Activated CD4-positive, alpha-beta T cell treated with anti-CD3 and anti-CD28 coated beads for 36 hours (primary cell): Measurements from ENCODE around the gene SPATA6. TPM values are rescaled to one million over a fixed set of nuclear protein-coding genes. Genes with fewer than 3 reads are reported as not detected.
"Not testable (repeated sequence)": the region's sequence is repeated elsewhere in the genome, so short reads cannot be mapped to it uniquely, and the experiment has no call there.

Experiments
- ATAC-seq: fragments of 200-7000 bp; cut with Tn5 transposase; one replicate; pipeline ENCODE4 v1.10.0; 2021; ENCODE audit warnings: mild to moderate bottlenecking, moderate library complexity
- CTCF ChIA-PET: fragments of 350-600 bp; sonication (Branson Sonifier 250); formaldehyde crosslinking; loops from one replicate; lab custom pipeline; 2021; ENCODE audit warnings: antibody characterized with exemption; lab: Charles Lee
- POLR2A ChIA-PET: fragments of 350-600 bp; sonication (Branson Sonifier 250); formaldehyde crosslinking; loops from one replicate; lab custom pipeline; 2021; ENCODE audit warnings: antibody characterized with exemption, inconsistent platforms; lab: Charles Lee
- DNase-seq: peaks from one replicate; pipeline ENCODE4 v3.0.0-alpha.2; 2020
- H3K27ac Mint-ChIP-seq: one replicate; pipeline ENCODE4 v1.8.0; 2021; ENCODE audit warnings: mixed read lengths
- H3K27me3 Mint-ChIP-seq: one replicate; pipeline ENCODE4 v1.8.0; 2021; ENCODE audit warnings: mixed read lengths
- H3K36me3 Mint-ChIP-seq: one replicate; pipeline ENCODE4 v1.8.0; 2021; ENCODE audit warnings: low read depth, mixed read lengths
- H3K4me1 Mint-ChIP-seq: one replicate; pipeline ENCODE4 v1.8.0; 2021; ENCODE audit warnings: mixed read lengths
- H3K4me3 Mint-ChIP-seq: one replicate; pipeline ENCODE4 v1.8.0; 2021; ENCODE audit warnings: mild to moderate bottlenecking, moderate library complexity, mixed read lengths
- H3K9me3 Mint-ChIP-seq: one replicate; pipeline ENCODE4 v1.8.0; 2021; ENCODE audit warnings: low read depth, mixed read lengths
- intact Hi-C, 2 experiments: fragments of 100-400 bp; cut with DNase I in 1 of 2; cut with micrococcal nuclease in 1 of 2; formaldehyde crosslinking; loops; one replicate each; pipeline versions ENCODE4 v1.14.2 to v1.15.1; 2022 to 2024; cut with DNase I, micrococcal nuclease
- total RNA-seq, 2 experiments: library from RNA; stranded (reverse); gene quantifications; one replicate each; pipeline ENCODE4 v1.2.3, GENCODE V29; 2021

SPATA6 gene
- total RNA-seq, 2 experiments from 2014 or later, result 2.8 to 3.3 TPM

DNA sequence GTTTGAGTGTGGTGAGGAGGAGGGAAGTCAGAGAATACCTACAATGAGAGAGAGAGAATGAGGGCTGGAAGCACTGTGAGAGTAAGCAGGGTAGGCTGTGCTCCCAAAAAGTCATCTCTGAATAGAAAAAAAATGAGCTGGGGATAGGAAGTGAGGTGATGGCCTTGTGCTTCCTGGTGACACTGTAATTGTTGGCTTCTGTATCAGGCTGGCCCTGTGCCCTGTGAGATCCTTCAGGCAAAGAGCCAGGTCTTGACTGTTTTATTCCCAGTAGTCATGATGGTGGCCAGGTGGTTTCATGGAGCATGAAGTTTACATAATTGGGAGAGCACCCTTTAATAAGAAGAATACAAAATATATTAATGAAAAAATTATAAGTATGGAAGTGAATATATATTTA is 20.4 kb upstream of the SPATA6 start:
- H3K36me3 Mint-ChIP-seq, result no peaks in the 10 kb centered on the region
- ATAC-seq (no peak), DNase-seq (no peak)
- H3K27me3 Mint-ChIP-seq, result no peaks in the 10 kb centered on the region
- no peak overlapping the region for H3K4me3 Mint-ChIP-seq
- POLR2A ChIA-PET, result no interaction called here
- CTCF ChIA-PET, result no interaction called here
- intact Hi-C loops, result no loop called here
- H3K4me1 Mint-ChIP-seq, result no peaks in the 10 kb centered on the region
- no peaks in the 10 kb centered on the region for H3K9me3 Mint-ChIP-seq
- no peak overlapping the region for H3K27ac Mint-ChIP-seq

DNA sequence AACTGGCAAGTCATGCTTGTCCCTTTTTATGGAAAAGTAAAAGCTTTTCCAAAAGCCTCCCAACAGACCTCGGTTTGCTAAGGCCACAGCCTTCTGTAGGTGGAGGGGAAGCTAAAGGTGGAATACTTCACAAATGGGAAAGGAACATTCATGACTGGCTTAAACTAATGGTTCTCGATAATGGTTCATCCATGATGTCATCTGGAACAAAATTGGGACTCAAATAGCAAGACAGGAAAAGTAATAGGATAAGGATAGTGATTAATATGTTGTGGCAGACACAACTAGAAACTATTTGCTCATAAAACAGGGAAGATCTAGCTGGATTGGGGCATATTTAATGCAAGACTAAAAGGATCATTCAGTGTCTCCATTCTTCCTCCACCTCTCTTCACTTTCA is 16.7 kb upstream of the SPATA6 start:
- CTCF ChIA-PET, result interaction anchor here (0.9 kb wide), 1 partner anchor 9 kb away, joined by 4 read pairs; no protein-coding TSS in a partner anchor
- no peaks in the 10 kb centered on the region for H3K4me1 Mint-ChIP-seq

DNA sequence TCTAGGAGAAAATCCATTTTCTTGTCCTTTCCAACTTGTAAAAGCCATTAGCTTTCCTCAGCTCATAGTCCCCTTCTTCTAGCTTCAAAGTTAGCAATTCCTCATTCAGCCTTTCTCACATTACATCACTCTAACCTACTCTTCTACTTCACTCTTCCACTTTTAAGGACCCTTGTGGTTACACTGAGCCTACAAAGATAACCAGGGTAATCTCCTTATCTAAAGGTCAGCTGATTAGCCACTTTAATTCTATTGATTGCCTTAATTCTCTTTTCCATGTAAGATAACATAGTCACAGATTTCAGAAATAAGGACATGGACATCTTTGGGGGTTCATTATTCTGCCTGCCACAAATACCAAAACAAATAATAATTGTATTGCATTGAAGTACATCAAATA is 8.5 kb upstream of the SPATA6 start:
- H3K27ac Mint-ChIP-seq, result no peak overlapping the region
- peaks cover 2% of the 10 kb centered on the region for H3K27me3 Mint-ChIP-seq
- no peak for DNase-seq
- ATAC-seq, result no peak
- no peak overlapping the region for H3K4me3 Mint-ChIP-seq
- no peaks in the 10 kb centered on the region for H3K9me3 Mint-ChIP-seq
- ChIA-PET POLR2A (interaction anchor here (0.7 kb wide), 1 partner anchor 1581 kb away, joined by 3 read pairs; no protein-coding TSS in a partner anchor), CTCF (no interaction called here)
- intact Hi-C loops, result no loop called here
- no peaks in the 10 kb centered on the region for H3K4me1 Mint-ChIP-seq
- H3K36me3 Mint-ChIP-seq, result no peaks in the 10 kb centered on the region

More for the DNA sequence above, 16.7 kb upstream of the SPATA6 start:
- DNase-seq (no peak), ATAC-seq (no peak)
- POLR2A ChIA-PET, result no interaction called here
- H3K27ac Mint-ChIP-seq, result no peak overlapping the region
- no peaks in the 10 kb centered on the region for H3K9me3 Mint-ChIP-seq
- no peak overlapping the region for H3K4me3 Mint-ChIP-seq
- no peaks in the 10 kb centered on the region for H3K36me3 Mint-ChIP-seq
- H3K27me3 Mint-ChIP-seq, result no peaks in the 10 kb centered on the region
- intact Hi-C loops, result no loop called here

DNA sequence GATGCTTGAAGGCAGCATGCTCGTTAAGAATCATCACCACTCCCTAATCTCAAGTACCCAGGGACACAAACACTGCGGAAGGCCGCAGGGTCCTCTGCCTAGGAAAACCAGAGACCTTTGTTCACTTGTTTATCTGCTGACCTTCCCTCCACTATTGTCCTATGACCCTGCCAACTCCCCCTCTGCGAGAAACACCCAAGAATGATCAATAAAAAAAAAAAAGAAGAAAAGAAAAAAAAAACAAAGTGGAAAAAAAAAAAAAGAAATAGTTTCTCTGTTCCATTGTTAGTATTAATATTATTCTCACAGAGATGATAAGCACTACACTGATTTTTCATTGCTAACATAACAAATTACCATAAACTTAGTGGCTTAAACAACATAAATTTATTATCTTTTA is 8.0 kb upstream of the SPATA6 start:
- H3K4me3 Mint-ChIP-seq, H3K9me3 Mint-ChIP-seq, DNase-seq, POLR2A ChIA-PET, H3K27me3 Mint-ChIP-seq, CTCF ChIA-PET, H3K4me1 Mint-ChIP-seq, H3K27ac Mint-ChIP-seq, intact Hi-C loops, H3K36me3 Mint-ChIP-seq, ATAC-seq: not testable (repeated sequence)

DNA sequence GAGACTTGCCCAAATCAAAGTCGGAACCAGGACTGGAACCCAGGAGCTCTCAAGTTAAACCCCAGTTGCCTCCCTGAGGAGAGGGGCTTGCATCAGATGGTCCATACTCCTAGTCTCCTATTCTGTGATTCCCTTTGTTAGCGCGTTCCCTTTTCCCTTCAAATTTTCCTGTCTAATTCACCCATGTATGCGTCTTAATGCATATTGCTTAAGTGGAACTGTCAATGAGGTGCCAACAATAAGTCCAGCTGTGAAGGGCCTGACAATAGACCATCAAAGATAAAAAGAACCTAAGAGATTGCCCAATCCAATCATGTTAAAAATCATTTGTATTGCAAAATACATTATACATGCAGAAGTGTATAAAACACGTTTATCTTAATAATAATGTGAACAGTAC is 634 bp upstream of the SPATA6 start:
- ChIA-PET POLR2A (no interaction called here), CTCF (interaction anchor here (0.9 to 1.1 kb wide), 3 partner anchors 25 to 39 kb away, joined by 3 to 5 read pairs (median 3); no protein-coding TSS in a partner anchor)
- DNase-seq (no peak), ATAC-seq (no peak)
- Mint-ChIP-seq H3K4me1 (peaks cover 21% of the 10 kb centered on the region), H3K9me3 (no peaks in the 10 kb centered on the region), H3K27me3 (peaks cover 8% of the 10 kb centered on the region), H3K4me3 (peak overlapping the region; percentile 78), H3K36me3 (no peaks in the 10 kb centered on the region), H3K27ac (peak overlapping the region; percentile 49)
- intact Hi-C loops, result loop anchor here in 1 of 2 experiments (5.0 kb wide), 3 partner anchors 305 to 1140 kb away; partner anchors contain the start of genes BEND5, CMPK1 and FOXD2

DNA sequence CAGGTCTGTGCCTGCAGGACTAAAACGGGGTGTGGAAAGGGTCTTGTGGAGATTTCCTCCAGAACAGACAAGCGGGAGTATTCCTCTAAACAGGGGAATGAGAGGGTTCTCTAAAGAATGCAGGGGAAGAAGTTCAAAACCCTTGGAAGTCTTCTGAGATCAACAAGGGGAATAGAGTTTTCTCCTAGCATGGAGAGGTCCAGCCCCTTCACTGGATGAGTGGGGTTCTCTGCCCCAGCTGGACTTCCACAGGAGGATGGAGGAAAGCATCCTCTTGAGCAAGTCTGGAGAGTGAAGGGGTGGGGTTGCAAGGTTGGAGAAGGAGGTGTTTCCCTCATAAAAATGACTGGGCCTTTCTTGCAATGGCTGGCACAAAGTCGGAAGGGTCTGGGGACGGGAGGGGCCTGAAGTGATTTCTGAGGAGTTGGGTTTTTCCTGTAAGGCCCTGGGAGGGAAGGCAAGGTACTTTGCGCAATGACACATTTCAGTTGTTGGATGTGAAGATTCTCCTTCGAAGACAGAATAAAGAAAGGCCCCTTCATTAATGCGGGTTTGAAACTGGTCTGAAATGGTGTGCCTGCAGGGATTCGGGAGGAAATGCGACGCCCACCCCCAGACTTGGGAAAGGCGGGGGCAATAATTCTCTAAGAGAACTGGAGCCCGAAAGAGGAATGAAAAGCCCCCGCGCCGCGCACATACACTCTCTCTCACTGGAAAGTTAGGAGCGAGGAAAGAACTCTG is 884 bp downstream of the SPATA6 start:
- peaks cover 8% of the 10 kb centered on the region for H3K27me3 Mint-ChIP-seq
- DNase-seq (no peak), ATAC-seq (no peak)
- H3K36me3 Mint-ChIP-seq, result no peaks in the 10 kb centered on the region
- ChIA-PET POLR2A (no interaction called here), CTCF (no interaction called here)
- H3K4me1 Mint-ChIP-seq, result peaks cover 27% of the 10 kb centered on the region
- H3K4me3 Mint-ChIP-seq, result peak overlapping the region; percentile 78
- intact Hi-C loops, result loop anchor here in 1 of 2 experiments (5.0 kb wide), 3 partner anchors 306 to 1139 kb away; partner anchors contain the start of genes BEND5, CMPK1 and FOXD2
- peak overlapping the region; percentile 15 for H3K27ac Mint-ChIP-seq
- H3K9me3 Mint-ChIP-seq, result no peaks in the 10 kb centered on the region

DNA sequence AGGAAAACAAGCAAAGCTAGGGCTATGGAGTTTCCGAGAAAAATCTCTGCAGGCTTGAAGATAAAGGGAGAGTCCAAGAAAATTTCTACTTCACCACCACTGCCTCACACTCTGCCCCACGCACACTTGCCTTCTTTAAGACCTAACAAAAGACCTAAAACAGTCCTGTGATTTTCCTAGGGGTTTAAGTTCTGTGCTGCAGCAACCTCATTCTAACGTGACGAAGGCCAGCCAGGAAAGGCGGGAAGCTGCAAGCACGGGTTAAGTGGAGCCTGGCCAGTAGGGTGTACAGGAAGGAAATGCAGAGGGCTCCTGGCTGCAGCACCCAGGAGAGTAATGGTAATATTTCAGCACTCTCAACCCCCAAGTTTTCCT is 1.5 kb downstream of the SPATA6 start:
- Mint-ChIP-seq H3K4me1 (peaks cover 27% of the 10 kb centered on the region), H3K9me3 (no peaks in the 10 kb centered on the region), H3K27me3 (peaks cover 8% of the 10 kb centered on the region), H3K4me3 (peak overlapping the region; percentile 78), H3K27ac (no peak overlapping the region), H3K36me3 (no peaks in the 10 kb centered on the region)
- POLR2A ChIA-PET, result no interaction called here
- DNase-seq (no peak), ATAC-seq (no peak)
- intact Hi-C loops, result loop anchor here in 1 of 2 experiments (5.0 kb wide), 3 partner anchors 307 to 1138 kb away; partner anchors contain the start of genes BEND5, CMPK1 and FOXD2
- CTCF ChIA-PET, result no interaction called here

DNA sequence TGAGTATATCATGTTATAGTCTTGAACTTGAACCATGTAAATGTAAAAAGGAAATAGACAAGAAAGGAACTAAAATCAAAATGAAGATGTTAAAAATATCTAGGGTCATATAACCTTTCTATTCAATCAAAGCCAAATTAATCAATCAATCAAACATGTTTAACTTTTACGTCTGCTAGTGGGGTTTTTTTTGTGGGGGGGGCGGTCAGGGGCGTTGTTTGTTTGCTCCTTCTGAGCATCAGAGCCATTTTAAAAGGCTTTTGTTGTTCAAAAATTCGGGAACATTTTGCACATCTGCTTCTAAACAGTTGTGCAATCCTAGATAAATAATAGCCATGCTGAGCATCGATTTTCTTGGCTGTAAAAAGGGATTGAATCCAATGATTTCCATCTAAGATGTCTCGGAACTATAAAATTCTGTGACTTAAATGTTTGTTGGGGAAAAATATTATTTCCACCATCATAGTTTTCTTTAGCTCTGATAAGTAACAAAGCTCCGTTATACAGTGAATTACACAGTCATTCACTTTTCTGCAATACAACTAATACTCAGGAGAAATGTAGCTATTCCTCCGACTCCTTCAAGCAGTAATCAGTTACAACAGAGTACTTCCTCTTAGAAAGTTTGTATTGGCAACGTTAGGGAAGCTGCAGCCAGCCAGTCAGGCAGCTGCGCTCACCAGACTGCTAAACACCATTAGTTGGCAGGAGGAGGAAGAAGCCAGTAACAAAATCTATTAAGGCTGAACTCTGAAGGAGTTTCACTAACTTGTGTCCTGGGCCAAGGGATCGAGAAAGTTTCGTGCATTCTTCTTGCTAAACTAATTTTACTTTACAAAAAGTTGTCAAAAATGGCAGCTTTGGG is 2.2 kb downstream of the SPATA6 start:
- no peak overlapping the region for H3K27ac Mint-ChIP-seq
- intact Hi-C loops, result loop anchor here in 1 of 2 experiments (5.0 kb wide), 3 partner anchors 307 to 1138 kb away; partner anchors contain the start of genes BEND5, CMPK1 and FOXD2
- peaks cover 8% of the 10 kb centered on the region for H3K27me3 Mint-ChIP-seq
- DNase-seq (no peak), ATAC-seq (no peak)
- no peak overlapping the region for H3K4me3 Mint-ChIP-seq
- CTCF ChIA-PET, result no interaction called here
- POLR2A ChIA-PET, result no interaction called here
- H3K36me3 Mint-ChIP-seq, result no peaks in the 10 kb centered on the region
- H3K4me1 Mint-ChIP-seq, result peaks cover 27% of the 10 kb centered on the region
- no peaks in the 10 kb centered on the region for H3K9me3 Mint-ChIP-seq

DNA sequence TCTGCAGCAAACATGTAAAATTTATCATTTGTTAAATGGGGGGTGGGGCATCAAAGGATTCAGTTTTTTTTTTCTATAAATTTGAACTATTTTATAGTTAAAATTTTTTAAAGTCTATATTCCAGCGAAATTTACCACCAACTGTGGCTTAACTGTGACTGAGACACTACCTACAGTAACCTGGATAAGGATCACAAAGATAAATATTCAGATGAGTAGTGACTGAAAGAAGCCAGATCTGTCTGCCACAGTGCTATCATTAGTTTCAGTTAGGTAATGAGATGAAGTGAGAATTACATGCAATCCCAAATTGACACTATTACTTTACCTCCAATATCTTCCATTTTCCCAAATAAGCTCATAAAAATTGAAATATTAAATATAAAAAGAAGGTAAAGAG is 5.4 kb downstream of the SPATA6 start:
- ChIA-PET CTCF (no interaction called here), POLR2A (no interaction called here)
- H3K9me3 Mint-ChIP-seq, result no peaks in the 10 kb centered on the region
- H3K27ac Mint-ChIP-seq, result no peak overlapping the region
- no peaks in the 10 kb centered on the region for H3K36me3 Mint-ChIP-seq
- H3K4me1 Mint-ChIP-seq, result peaks cover 21% of the 10 kb centered on the region
- DNase-seq (no peak), ATAC-seq (no peak)
- intact Hi-C loops, result no loop called here
- H3K27me3 Mint-ChIP-seq, result peaks cover 8% of the 10 kb centered on the region
- H3K4me3 Mint-ChIP-seq, result no peak overlapping the region

DNA sequence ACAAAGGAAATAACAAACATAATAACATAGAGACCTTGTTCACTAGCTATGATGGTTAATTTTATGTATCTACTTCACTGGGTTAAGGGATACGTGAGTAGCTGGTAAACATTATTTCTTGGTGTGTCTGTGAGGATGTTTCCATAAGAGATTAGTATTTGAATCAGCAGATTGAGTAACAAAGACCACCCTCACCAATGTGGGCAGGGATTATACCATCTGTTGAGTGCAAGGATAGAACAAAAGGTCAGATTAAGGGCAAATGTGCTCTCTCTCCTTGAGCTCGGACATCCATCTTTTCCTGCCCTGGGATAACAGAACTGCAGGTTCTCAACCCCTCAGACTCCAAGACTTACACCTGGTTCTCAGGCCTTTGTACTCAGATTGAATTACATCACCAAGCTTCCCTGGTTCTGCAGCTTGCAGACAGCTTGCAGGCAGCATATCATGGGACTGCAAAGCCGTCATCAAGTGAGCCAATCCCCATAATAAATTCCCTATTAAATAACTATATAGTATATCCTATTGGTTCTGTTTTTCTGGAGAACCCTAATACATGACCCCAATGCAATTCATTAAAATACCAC is 9.2 kb downstream of the SPATA6 start:
- intact Hi-C loops, result no loop called here
- ChIA-PET POLR2A (interaction anchor here (0.7 kb wide), 1 partner anchor 15 kb away, joined by 3 read pairs; no protein-coding TSS in a partner anchor), CTCF (no interaction called here)

DNA sequence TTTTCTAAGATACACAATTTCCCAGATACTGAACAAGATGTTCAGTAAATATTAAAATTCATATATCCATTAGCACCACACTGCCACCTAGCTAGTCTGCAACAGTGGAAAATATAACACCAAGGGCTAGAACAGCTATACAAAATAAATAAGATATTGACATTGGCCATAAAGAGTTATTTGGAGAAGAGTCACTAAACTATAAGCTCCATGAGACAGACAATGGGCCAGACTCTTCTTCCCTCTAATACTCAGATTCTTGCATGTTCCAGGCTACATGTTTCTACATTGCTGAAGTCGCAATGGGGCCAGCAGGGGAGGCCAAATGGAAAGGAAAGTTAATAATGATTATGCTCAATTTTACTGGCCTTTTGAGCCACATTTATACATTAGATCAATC is 21.5 kb downstream of the SPATA6 start:
- intact Hi-C loops, result no loop called here
- ATAC-seq (no peak), DNase-seq (no peak)
- ChIA-PET POLR2A (no interaction called here), CTCF (interaction anchor here (0.7 to 1.0 kb wide), 2 partner anchors 17 to 47 kb away, joined by 3 to 4 read pairs; no protein-coding TSS in a partner anchor)
- H3K27me3 Mint-ChIP-seq, result no peaks in the 10 kb centered on the region
- H3K4me3 Mint-ChIP-seq, result no peak overlapping the region
- H3K36me3 Mint-ChIP-seq, result no peaks in the 10 kb centered on the region
- no peak overlapping the region for H3K27ac Mint-ChIP-seq
- no peaks in the 10 kb centered on the region for H3K4me1 Mint-ChIP-seq
- H3K9me3 Mint-ChIP-seq, result no peaks in the 10 kb centered on the region

More for the DNA sequence above, 9.2 kb downstream of the SPATA6 start:
- DNase-seq (no peak), ATAC-seq (no peak)
- no peaks in the 10 kb centered on the region for H3K27me3 Mint-ChIP-seq
- no peaks in the 10 kb centered on the region for H3K36me3 Mint-ChIP-seq
- no peak overlapping the region for H3K27ac Mint-ChIP-seq
- peaks cover 5% of the 10 kb centered on the region for H3K4me1 Mint-ChIP-seq
- no peaks in the 10 kb centered on the region for H3K9me3 Mint-ChIP-seq
- H3K4me3 Mint-ChIP-seq, result no peak overlapping the region
